GM21381 (cell line): ENCODE data around the gene CCDC195.
"Not testable (repeated sequence)": the region's sequence is repeated elsewhere in the genome, so short reads cannot be mapped to it uniquely, and the experiment has no call there.

Experiments used
- ATAC-seq: cut with Tn5 transposase; IDR thresholded peaks from one replicate; pipeline ENCODE4 v1.9.1; 2021; ENCODE audit warnings: mild to moderate bottlenecking, moderate library complexity; ENCODE audit not compliant: unreplicated experiment

Gene CCDC195

DNA sequence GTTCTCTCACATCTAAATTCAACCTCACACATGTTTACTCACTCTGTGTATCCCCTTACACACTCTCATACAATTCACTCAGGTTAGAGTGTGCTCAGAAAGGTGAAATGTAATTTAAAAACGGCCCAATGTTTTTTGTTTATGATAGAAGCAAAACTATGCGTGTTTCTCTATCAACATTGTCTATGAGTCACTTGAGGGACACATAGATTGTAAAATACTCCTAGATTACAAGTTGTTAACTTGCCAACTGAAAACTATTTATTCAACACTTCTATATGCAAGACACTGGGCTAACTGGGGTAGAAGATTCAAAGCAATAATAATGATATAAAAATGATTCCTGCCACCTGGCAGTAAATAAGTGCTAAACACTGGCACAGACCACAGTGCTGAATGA, 24.6 kb downstream of the CCDC195 start:
- ATAC-seq, result no peak

GRCh38 chr2:224690868-224691267, 25.3 kb downstream of the CCDC195 start:
- ATAC-seq, result no peak

DNA sequence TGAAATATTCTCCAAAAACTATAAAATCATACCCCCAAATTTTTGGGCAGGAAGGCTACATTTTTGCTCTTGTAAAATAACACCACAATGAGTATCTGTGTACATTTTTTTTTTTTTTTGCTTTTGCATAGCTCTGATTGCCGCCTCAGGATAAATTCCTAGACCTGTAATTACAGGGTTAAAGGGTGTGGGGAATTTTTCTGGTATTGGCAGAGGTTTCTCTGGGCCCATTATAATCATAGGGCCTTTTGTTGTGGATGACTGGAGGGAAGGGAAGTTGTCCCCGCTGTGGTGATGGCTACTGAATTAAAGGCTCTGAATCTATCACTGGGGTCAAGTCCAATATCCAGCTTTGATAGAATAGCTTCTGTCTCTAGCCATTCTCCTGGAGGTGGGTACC, 26.6 kb downstream of the CCDC195 start:
- no peak for ATAC-seq

DNA sequence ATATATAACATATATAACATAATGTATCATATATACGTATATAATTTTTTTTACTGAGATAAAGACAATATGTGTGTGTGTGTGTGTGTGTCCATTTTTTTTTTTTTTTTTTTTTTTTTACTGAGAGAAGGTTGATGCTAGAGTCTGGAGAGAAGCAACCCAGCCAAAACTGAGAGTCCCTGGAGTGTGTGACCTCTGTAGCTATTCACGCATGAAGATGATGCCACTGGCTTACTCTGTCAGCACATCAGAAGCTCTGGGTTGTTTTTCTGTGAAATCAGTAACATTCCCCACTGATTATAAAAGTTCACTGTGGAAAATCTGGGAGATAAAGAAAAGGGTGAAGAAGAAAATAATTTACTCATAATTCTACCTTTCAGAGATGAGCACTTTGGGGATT, 27.2 kb downstream of the CCDC195 start:
- no peak for ATAC-seq

DNA sequence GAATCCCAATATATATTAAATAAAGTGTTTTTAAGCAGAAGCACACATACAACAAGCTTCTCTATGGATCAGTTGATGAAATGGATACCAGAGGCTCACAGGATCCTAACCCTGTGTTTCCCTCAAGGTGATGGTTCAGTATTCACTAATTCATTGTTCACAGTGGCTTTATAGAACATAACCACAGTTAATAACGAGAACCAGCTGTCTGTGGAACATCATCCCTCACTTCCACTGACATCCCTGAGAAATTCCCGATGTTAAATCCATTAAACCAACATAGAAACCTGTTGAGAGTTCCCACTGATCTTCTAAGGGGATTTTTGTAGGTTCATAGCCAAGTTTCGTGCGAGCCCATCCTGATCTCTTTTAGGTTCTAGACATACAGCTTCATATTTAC, 29.0 kb downstream of the CCDC195 start:
- no peak for ATAC-seq

GRCh38 chr2:224685121-224685520, 31.0 kb downstream of the CCDC195 start:
- ATAC-seq, result no peak

DNA sequence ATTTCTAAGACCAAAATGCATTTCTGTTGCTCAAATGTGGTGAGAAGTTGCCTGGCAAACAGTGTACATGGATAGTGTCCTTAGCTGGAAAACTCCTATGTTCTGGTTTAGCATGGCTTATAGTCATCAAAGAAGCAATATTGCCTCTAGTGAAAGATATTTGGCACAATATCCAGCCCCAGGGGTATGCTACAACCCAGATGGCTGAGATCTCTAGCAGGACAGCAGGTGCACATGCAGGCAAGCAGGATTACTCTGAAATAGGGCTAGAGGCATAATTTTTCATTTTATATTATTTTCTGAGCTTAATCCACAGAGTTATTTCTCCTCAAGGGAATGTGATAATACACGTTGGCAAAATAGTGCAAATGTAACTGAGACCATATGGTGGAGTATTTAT, 34.0 kb downstream of the CCDC195 start:
- no peak for ATAC-seq

DNA sequence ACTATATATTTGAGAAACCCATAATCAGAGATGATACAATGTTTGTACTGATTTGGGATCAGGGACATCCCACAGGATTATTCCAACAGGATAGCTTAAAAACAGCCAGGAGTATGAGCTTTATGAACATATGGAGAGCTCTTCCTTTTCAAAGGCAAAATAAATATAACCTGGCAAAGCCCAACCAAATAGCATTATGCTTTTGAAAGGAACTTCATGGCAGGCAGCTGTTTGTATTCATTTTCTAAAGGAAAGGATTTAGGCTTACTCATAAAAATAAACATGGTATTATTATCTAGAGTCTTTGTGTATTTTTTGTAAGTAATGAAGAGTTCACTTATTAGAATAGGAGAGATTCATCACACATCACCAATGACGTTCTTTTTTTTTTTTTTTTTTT, 44.4 kb downstream of the CCDC195 start:
- ATAC-seq, result no peak

- ATAC-seq, result no peak
These were observed 46.0 kb downstream of the CCDC195 start for GRCh38 chr2:224670203-224670602.

DNA sequence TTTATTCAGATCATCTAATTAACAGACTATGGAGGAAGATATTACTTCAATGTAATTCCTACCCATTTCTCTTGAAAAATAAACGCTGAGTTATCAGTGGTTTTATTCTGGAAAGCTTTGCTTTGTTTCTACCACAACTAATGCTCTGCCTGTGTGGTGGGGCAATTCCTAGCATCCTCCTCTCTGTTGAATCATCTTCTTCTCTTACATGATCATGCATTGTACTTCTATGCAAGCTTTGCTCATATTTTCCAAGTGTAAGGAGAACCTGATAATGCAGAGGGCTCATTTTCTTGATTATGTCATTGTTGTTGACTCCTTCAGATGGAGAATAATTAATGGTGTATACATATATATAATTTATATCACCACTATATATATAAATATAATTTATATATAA, 46.7 kb downstream of the CCDC195 start:
- ATAC-seq, result no peak

GRCh38 chr2:224668123-224668909, 47.8 kb downstream of the CCDC195 start:
- no peak for ATAC-seq

DNA sequence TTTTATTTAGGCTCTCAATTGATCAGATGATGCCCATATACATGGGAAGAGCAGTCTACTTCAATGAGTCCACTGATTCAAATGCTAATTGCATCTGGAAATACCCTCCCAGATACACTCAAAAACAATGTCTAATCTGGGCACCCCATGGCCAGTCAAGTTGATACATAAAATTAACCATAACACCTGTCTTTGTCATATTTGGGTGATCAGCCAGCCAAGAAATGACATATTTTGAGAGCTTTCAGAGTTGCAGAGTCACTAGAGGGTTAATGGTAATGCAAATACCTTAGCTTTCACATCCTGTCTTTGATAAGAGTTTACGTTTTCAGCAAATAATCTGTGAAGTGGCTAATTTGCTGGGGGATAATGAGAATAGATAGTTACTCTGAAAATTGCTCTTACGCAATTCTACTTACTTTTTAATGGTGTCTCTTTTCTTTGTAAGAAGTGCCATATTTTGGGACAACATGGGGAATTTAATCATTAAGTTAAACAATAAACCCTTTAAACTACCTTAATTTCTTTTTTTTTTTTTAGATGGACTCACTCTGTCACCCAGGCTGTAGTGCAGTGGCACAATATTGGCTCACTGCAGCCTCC, 49.1 kb downstream of the CCDC195 start:
- ATAC-seq, result peak; percentile 94

DNA sequence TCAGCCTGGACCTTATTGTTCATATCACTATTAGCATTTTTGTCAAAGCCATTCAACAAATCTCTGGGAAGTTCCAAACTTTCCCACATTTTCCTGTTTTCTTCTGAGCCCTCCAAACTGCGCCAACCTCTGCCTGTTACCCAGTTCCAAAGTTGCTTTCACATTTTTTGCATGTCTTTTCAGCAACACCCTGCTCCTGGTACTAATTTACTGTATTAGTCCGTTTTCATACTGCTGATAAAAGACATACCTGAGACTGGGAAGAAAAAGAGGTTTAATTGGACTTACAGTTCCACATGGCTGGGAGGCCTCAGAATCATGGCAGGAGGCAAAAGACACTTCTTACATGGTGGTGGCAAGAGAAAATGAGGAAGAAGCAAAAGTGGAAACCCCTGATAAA, 52.8 kb downstream of the CCDC195 start:
- ATAC-seq, result not testable (repeated sequence)

GRCh38 chr2:224661708-224662107, 54.5 kb downstream of the CCDC195 start:
- not testable (repeated sequence) for ATAC-seq

- ATAC-seq, result no peak
These were observed 56.5 kb downstream of the CCDC195 start for GRCh38 chr2:224659714-224660113.

- ATAC-seq, result no peak
These were observed 57.3 kb downstream of the CCDC195 start for GRCh38 chr2:224658780-224659405.

DNA sequence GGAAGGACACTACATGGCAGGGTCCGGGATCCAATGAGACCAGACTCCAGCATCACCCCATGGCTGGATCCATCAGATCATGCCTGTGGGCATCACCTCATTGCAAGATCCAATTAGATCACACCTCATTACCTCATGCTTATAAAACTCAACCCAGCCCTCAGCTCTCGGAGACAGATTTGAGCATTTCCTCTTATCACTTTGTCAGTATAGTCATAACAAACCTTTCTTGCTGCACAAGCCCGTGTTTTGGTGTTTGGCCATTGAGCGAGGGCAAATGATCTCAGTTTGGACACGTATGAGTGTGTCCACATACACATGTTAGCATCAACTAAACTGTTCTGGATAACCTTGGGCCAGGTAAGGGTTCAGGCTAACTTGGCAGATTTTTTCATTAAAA, 58.8 kb downstream of the CCDC195 start:
- no peak for ATAC-seq

DNA sequence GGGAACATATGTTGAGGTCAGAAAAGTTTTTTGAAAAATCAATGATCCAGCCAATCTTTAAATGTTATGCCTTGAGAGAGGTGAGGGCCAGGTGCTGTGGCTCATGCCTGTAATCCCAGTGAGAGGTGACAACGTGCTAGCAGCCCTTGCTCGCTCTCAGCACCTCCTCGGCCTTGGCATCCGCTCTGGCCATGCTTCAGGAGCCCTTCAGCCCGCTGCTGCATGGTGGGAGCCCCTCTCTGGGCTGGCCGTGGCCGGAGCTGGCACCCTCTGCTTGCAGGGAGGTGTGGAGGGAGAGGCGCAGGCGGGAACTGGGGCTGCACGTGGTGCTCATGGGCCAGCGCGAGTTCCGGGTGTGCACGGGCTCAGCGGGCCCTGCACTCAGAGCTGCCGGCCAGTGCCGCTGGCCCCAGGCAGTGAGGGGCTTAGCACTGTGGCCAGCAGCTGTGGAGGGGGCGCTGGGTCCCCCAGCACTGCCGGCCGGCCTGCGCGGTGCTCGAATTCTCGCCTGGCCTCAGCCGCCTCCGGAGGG, 61.1 kb downstream of the CCDC195 start:
- no peak for ATAC-seq
